Glomerular endothelial cell (primary cell): ENCODE data around the gene POU2F1. TPM values are rescaled to one million over a fixed set of nuclear protein-coding genes. Genes with fewer than 3 reads are reported as not detected.

Experiments used
- DNase-seq: peaks from one replicate; pipeline ENCODE4 v3.0.0-alpha.2; 2011; ENCODE audit warnings: low read depth, low spot score; ENCODE audit errors: extremely low read depth
- total RNA-seq: library from RNA; depleted of rRNA; stranded (reverse); fragments of >200 nt; gene quantifications from 2 replicates; pipeline ENCODE4 v1.2.3, GENCODE V29; 2015

The POU2F1 gene
- total RNA-seq, 1 donor from 2014 or later, result 9.7 TPM

- no peak for DNase-seq
These were observed 46.3 kb downstream of the POU2F1 start for GRCh38 chr1:167266965-167267364.

GRCh38 chr1:167268347-167268787, 47.7 kb downstream of the POU2F1 start:
- no peak for DNase-seq

- no peak for DNase-seq
These were observed 49.8 kb downstream of the POU2F1 start for GRCh38 chr1:167270349-167271092.

GRCh38 chr1:167272369-167272957, 51.8 kb downstream of the POU2F1 start:
- DNase-seq, result no peak

- DNase-seq, result no peak
These were observed 52.5 kb downstream of the POU2F1 start for GRCh38 chr1:167273027-167273800.

- DNase-seq, result no peak
These were observed 53.4 kb downstream of the POU2F1 start for GRCh38 chr1:167274061-167274460.

GRCh38 chr1:167276969-167277368, 56.3 kb downstream of the POU2F1 start:
- no peak for DNase-seq

- DNase-seq, result no peak
These were observed 57.8 kb downstream of the POU2F1 start for GRCh38 chr1:167278497-167278896.

- no peak for DNase-seq
These were observed 60.2 kb downstream of the POU2F1 start for GRCh38 chr1:167280912-167281311.

GRCh38 chr1:167288390-167289074, 67.8 kb downstream of the POU2F1 start:
- no peak for DNase-seq

GRCh38 chr1:167289075-167289442, 68.4 kb downstream of the POU2F1 start:
- DNase-seq, result no peak

- no peak for DNase-seq
These were observed 69.3 kb downstream of the POU2F1 start for GRCh38 chr1:167289966-167290365.

GRCh38 chr1:167291539-167292185, 71.0 kb downstream of the POU2F1 start:
- no peak for DNase-seq

- no peak for DNase-seq
These were observed 71.5 kb downstream of the POU2F1 start for GRCh38 chr1:167292216-167292615.

GRCh38 chr1:167293057-167293456, 72.4 kb downstream of the POU2F1 start:
- no peak for DNase-seq

GRCh38 chr1:167294528-167294927, 73.8 kb downstream of the POU2F1 start:
- DNase-seq, result no peak

- DNase-seq, result no peak
These were observed 76.8 kb downstream of the POU2F1 start for GRCh38 chr1:167297222-167298214.

- DNase-seq, result no peak
These were observed 77.6 kb downstream of the POU2F1 start for GRCh38 chr1:167298325-167298724.

GRCh38 chr1:167301355-167301754, 80.7 kb downstream of the POU2F1 start:
- DNase-seq, result no peak
